Measurements from ENCODE around the gene HIGD2B.
"Not testable (repeated sequence)": the region's sequence is repeated elsewhere in the genome, so short reads cannot be mapped to it uniquely, and the experiment has no call there.

Gene HIGD2B

DNA sequence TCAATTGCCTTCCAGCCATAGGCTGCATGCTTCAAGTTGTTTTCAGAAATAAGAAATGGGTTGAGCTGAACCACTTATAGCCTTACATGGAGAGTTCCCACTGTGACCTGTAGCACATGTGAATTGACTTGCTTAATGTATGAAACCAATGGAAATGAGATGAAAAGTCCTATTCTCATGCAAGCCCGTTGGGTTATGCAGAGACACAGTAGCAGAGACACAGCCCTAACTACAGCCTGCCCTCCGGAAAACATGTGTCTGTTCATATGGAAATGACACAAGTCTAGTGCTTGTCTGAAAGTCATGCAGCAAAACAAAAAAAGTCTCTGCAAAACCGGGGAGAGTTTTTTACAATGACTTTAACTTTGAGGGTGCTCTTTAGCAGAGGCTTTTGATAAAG, 14.5 kb downstream of the HIGD2B start:
- no peak for DNase-seq

DNA sequence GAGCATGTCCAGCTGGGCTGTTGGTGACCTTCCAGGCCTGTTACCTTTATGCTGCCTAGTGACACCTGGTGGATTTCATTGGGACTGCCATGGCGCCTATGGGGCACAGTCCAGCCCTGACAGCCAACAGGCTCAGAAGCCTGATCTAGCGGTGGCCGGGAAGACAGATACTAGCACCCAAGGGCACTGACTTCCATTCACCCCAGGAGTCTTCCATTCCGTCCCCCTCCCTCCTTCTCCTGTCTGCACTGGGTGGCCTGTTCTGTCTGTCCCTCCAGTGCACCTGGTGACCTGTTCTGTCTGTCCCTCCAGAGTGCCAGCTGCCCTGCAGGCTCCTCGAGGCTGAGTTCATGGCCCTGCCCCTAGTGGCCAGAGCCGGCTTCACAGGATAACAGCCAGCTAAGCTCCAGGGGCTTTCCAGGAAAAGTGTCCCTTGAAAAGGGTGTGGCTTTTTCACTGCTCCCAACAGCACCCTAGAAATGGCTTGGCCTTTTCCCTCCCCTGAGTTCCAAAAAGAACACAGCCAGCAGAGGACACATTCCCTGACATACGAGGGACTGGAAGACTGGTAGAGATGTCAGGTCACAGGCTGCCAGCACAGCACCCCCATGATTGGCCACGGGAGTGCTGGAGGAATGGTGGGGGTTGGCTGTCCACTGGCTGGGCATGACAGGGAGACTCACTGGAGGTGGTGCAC, 15.2 kb downstream of the HIGD2B start:
- peak; percentile 27 for DNase-seq

DNA sequence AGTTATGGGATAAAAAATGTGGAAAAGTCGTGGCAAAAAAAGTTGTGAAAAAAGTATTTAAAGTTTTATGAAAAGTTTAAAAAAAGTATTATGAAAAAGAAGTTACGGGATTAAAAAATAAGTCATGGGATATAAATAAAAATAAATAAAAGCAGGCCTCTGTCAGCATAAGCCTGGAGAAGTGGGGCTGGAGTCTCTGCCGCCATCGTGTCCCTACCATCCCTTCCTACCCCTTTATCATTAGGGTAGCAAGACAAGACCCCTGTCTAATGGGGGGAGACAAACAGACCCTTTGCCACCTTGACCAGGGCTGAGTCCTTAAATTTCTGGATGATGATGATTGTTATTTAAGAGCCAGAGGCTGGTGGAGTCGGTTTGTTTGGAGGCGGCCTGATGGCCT, 16.2 kb downstream of the HIGD2B start:
- DNase-seq = not testable (repeated sequence)

DNA sequence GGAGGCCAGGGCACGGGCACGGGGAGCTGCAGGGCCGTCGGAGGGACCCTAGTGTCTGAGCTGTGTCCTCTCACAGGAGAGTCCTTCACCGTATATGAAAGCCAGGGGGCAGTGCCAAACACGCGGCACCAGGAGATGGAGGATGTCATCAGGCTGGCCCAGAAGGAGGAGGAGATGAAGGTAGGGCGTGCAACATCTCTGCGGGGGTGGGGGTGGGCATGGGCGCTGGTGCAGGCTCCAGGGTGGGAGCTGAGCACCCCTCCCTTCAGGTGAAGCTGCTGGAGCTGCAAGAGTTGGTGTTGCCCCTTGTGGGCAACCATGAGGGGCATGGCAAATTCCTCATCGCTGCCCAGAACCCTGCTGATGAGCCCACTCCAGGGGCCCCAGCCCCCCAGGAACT, 20.3 kb downstream of the HIGD2B start:
- DNase-seq = not testable (repeated sequence)

DNA sequence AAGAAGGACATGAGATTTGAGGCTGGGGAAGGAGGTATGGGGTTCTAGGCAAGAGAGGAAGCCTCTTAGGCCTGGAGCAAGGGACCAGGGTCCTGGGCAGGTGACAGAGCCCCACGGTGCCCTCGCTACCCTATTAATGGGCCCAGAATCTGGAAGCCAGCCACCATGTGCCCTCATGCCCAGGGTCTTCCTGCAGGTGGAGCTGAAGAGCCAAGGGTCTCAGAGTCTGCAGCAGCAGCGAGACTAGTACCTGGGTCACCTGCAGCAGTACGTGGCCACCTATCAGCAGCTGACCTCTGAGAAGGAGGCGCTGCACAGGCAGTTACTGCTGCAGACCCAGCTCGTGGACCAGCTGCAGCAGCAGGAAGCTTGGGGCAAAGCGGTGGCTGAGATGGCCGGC, 22.1 kb downstream of the HIGD2B start:
- DNase-seq = not testable (repeated sequence)

DNA sequence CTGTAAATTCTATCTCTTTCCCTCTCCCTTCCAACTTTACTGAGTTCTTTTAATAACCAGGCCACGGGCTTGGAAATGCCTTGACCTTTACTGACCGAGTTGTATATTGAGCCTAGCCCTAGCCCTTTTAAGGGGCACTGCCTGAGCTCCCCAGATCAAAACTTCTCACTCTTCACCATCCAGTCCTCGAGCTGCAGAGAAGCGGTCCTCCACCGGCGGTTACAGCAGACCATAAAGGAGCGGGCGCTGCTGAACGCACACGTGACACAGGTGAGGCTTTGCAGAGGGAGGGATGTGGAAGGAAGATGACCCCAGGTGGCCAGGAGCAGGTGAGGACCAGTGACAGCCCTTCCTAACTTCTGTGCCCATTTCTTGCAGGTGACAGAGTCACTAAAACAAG, 24.9 kb downstream of the HIGD2B start:
- DNase-seq = not testable (repeated sequence)

DNA sequence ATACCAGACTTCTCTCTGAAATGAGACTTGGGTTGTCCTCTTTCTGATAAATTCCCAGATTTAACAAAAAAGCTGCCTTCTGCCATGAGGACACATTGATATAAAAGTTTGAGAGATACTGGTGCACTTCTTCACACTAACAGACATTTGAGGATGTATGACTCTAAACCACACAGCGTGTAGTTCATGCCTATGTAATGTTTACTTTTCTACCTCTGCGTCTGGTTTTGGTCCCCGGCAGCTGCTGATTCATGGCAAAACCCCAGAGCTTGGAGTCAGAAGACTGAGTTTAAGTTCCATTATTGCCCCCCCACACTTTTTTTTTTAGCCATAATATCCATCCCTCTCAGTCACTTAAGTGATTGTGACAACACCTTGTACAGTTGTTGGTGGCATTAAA, 30.0 kb downstream of the HIGD2B start:
- not testable (repeated sequence) for DNase-seq

DNA sequence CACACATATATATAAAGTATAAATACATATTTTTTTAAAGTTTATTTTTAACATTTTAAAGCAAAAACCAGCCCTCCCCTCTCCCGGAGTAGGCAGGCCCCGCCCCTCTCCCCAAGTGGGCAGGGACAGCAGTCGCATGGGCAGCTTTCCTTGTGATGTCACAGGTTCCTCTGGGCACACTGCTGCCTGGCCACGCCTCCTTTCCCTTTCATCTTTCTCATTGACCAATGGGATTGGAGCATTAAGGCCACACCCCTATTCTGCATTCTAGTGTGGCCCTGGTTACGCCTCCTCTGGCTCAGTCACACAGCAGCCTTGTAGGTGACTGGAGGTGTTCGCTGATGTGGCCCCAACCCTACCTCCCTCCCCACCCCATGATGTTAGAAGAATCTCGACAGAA, 31.6 kb downstream of the HIGD2B start, which contains the start of gene GOLGA6B:
Gene GOLGA6B, plus strand, starts transcription at position 301 of the 400 bp plus-strand sequence. Its CDS starts 41 bp downstream, at position 342.
- not testable (repeated sequence) for DNase-seq

DNA sequence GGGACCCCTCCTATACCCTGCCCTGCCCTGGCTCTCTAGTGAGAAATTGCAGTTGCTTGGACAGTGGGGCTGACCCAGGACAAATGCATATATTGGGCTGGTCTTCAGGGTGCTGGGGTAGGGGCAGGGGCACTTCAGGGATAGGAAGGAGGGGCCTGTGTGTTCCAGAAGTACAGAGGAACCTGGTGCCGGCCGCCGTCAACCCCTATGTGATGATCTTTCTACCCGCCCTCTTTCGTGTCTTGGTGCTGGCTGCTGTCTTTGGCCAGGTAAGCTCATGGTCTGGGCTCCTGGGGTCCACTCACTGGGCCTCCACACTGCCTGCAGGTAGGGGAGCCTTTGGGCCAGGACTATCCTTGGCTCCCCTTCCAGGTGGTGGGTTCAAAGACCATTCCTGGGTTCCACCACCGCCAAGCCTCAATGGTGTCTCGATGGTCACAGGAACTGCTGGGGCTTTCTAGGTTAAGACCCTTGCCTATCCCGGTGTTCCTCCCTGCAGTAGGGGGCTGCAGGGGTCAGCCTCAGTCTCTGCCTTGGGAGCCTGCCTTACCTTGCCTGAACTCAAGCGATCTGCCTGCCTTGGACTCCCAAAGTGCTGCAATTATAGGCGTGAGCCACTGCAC, 37.2 kb downstream of the HIGD2B start:
- DNase-seq = not testable (repeated sequence)

DNA sequence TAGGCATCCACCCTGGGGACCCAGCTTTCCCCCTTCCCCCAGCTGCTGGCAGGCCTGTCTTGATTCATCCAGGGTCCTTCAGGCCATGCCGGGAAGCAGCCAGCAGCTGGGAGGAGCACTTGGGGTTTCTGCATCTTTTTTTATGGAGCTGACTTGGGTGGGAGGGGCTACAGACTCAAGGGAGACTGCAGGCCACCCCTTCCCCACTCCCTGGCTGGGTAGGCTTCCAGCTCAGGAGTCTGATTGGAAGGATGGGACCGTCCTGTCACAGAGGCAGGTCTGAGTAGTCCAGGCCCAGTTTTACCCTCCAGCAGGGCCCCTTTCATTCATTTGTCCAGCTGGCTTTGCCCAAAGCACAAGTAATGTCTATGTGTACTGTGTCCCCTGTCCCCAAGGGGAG, 43.7 kb downstream of the HIGD2B start:
- DNase-seq = not testable (repeated sequence)

DNA sequence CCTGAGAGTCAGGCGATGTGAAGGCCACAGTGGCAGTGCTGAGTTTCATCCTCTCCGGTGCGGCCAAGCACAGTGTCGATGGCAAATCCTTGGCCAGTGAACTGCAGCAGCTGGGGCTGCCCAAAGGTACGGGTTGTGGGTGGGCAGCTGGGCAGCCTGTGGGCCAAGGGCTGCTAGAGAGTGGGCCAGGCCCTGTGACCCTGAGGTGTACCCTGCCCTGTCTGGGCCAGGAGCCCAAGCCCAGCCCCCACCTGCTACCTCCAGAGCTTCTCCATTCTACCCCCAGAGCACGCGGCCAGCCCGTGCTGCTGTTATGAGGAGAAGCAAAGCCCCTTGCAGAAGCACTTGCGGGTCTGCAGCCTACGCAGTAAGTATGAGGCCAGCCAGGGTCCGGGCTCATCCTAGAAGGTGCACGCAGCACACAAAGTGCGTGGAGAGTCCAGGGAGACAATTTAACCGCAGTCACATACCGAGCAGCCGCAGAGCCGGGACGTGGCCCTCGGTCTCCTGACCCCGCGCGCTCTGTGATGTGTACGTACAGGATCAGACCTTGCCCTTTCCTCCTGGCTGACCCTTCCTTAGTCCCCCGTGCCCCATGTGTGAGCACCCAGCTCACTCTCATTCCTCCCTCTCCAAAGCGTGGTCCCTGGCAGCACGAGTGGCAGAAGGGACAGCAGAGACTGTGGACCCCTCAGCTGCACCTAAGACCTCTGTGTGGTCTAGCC, 46.1 kb downstream of the HIGD2B start:
- DNase-seq = not testable (repeated sequence)

DNA sequence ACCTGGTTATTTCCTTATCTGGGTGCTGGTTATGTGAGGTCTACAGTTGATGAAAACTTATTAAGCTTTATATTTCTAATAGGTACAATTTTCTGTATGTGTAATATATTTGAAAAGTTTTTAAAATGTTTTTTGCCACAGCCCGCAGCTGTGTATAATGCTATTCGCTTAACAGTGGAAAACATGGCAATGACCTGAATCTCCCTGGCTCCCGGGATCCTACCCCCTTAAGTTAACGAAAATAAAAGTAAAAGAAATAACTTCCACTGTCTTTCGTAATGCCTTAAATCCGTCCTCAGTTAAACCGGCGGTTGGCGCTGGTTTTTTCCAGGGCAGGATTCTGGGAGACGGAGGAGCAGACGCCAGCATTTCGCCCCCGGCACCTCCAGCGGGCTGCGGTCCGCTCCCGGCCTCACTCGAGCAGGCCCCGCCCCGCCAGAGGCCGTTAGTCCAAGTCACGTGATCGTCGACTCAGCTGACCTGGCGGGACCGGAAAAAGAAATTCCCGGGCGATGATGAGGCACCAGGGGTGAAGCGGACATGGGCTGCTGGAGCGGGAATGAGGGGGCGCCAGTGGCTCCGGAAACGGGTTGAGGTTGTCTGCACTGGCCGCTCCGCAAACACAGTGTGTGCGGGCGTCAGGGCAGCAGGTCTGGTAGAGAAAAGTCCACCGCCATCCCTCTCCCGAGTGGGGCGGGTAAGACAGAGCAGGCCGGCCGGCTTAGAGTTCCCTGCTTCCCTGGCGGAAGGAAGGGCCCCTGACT, 49.3 kb downstream of the HIGD2B start:
- DNase-seq = not testable (repeated sequence)

DNA sequence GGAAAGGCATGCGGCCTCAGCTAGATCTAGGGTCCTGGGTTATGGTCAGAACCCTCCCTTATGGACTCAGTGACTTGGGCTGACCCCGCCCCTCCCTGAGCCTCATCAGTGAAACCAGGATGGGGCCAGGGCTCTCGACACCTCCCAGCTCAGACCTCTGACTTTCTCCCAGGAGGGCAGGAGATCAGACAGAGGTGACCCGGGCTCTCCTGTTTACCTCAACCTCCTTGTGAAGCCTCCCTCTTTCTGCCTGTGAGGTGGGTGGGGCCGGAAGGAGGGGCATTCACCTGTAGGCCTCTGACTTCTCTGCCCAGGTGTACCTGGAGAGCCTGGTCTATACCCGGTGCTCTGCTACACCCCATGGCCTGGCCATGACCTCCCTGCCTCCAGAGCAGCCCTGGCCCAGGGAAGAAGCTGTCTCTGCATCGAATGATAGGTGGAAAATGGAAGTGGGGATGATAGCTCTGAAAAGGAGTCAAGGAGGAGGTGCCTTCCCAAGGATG, 56.9 kb downstream of the HIGD2B start:
- DNase-seq = not testable (repeated sequence)

DNA sequence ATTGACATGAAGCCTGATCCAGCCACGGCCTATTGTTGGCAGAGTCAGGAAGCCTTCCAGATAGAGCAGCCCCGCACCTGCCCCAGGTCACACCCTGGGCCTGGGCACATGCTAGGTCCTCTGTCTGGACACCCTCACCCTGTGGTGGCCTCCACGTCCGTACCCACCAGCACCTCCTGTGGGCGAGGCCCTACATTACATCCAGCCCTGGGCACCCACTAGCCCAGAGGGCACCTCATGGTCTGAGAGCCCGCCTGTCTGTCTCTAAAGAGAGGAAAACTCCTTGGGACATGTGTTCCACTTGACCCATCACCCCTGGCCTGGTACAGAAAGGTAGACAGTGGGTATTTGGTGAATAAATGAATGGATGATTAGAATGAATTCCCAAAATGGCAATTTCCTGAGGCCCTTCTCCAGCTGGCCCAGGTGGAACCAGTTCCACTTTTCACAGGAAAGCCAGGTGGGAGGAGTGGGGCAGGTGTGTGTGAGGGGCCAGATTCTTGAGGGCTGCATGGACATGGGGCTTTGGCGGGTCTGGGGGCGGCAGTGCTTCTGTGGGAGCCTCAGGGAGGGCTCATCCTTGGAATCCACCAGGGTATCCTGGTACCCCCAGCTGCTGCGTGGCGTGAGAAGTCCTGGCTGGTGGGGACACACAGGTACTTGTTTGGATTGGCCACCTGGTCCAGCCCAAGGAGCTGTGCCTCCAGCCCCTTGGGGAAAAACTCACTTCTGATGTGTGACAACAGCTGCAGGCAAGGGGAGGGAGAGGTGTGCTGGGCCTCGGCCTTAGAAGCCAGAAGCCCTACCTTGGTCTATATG, 57.5 kb downstream of the HIGD2B start:
- not testable (repeated sequence) for DNase-seq

DNA sequence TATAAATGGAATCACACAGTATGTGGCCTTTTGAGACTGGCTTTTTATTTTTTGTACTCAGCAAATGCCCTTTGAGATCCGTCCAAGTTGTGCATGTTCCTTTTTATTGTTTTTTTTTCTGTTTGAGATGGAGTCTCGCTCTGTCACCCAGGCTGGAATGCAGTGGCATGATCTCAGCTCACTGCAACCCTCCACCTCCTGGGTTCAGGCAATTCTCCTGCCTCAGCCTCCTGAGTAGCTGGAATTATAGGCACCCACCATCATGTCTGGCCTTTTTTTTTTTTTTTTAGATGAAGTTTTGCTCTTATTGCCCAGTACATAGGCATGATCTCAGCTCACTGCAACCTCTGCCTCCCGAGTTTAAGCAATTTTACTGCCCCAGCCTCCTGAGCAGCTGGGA, 59.8 kb downstream of the HIGD2B start:
- DNase-seq = not testable (repeated sequence)
